ENCODE results near the gene STK32B. TPM values are rescaled to one million over a fixed set of nuclear protein-coding genes. Genes with fewer than 3 reads are reported as not detected.

Gene STK32B
- total and polyA plus RNA-seq, 2 experiments from 2014 or later = 0.71 to 2.3 TPM

DNA sequence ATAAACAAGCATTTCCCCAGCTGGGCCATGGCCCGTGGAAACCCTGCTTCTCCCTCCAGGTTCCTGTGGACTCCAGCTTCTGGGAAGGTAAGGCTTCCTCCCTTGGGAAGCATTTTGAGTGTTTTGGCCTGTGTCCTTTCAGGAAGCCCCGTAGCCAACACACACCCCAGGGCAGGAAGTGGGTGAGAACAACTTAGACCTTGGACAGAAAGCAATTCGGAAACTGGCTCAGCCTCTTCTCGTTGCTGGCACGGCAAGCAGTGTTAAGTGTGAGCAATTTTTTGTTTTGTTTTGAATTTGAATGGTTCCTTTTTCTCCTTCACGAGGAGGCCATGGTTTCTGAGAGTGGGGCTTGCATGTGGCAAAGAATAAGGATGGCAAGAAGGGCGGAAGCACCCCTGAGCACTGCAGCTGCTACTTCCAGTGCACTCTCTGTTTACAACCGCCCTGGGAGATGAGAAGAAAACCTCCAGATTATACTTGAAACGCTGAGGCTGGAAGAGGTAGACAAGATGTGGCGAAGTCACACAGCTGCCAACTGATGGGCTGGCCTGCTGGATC, 17.9 kb upstream of the STK32B start (continued):
- TF ChIP-seq, protein P1, sequence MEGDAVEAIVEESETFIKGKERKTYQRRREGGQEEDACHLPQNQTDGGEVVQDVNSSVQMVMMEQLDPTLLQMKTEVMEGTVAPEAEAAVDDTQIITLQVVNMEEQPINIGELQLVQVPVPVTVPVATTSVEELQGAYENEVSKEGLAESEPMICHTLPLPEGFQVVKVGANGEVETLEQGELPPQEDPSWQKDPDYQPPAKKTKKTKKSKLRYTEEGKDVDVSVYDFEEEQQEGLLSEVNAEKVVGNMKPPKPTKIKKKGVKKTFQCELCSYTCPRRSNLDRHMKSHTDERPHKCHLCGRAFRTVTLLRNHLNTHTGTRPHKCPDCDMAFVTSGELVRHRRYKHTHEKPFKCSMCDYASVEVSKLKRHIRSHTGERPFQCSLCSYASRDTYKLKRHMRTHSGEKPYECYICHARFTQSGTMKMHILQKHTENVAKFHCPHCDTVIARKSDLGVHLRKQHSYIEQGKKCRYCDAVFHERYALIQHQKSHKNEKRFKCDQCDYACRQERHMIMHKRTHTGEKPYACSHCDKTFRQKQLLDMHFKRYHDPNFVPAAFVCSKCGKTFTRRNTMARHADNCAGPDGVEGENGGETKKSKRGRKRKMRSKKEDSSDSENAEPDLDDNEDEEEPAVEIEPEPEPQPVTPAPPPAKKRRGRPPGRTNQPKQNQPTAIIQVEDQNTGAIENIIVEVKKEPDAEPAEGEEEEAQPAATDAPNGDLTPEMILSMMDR (conservative IDR thresholded peaks at IDR 0.05; ENCODE audit: low read depth in 2 of 2) = no peak
- TF ChIP-seq ZNF331 (CRISPR knock-in tag; IDR thresholded peaks at IDR 0.05; ENCODE audit: low read depth) (no peak), NANOG (IDR thresholded peaks at IDR 0.05; ENCODE audit: borderline replicate concordance) (no peak)

DNA sequence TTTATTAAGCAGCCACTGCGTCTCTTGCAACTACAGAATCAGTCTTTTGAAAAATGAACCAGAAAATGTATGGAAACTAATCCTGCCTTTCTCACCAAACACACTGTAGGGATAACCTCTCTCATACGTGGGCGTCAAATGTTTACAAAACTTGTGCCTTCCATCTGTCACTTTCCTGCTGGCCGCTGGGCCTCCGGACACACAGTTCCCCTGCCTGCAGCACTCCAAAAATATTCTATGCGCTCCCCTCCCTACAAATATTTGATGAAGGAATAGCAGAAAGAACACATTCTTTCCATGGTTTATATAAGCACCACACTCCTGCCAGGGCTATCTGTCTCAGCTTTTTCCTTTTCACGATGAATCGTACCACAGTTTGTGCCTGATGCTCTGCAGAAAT, 17.1 kb upstream of the STK32B start:
- no peak overlapping the region for H3K4me3 Mint-ChIP-seq
- no peaks in the 10 kb centered on the region for H3K9me3 Mint-ChIP-seq
- DNase-seq (ENCODE audit: low spot score) (no peak), ATAC-seq (no peak)
- Histone ChIP-seq H3K4me3 (no peak overlapping the region), H3K27me3 (ENCODE audit: insufficient read depth) (no peaks in the 10 kb centered on the region), H3K4me2 (no peak overlapping the region), H3K36me3 (ENCODE audit: insufficient read depth) (no peaks in the 10 kb centered on the region), H3K4me1 (ENCODE audit: insufficient read depth) (no peaks in the 10 kb centered on the region), H2AFZ (no peak overlapping the region), H3K9me2 (ENCODE audit: insufficient read depth) (no peaks in the 10 kb centered on the region), H3K79me2 (replicated peaks; ENCODE audit: insufficient read depth) (no peaks in the 10 kb centered on the region), H4K20me1 (replicated peaks; ENCODE audit: insufficient read depth) (no peaks in the 10 kb centered on the region), H3K27ac (ENCODE audit: low read depth) (no peak overlapping the region), H3F3A (replicated peaks; ENCODE audit: low read depth) (no peaks in the 10 kb centered on the region)
- no peak overlapping the region for H3K27ac Mint-ChIP-seq
- H3K27me3 Mint-ChIP-seq (ENCODE audit: insufficient read depth, low read depth, poor library complexity) = peaks cover 2% of the 10 kb centered on the region
- H3K4me1 Mint-ChIP-seq = peaks cover 4% of the 10 kb centered on the region; the same call in 1 of the 3 replicates
- H3K36me3 Mint-ChIP-seq (ENCODE audit: low read depth) = no peaks in the 10 kb centered on the region
- no peak for TF ChIP-seq EZH2 (IDR thresholded peaks at IDR 0.05; ENCODE audit: low read depth, unreplicated experiment)
- TF ChIP-seq POLR2AphosphoS5 (IDR thresholded peaks at IDR 0.05; ENCODE audit: low read depth) = no peak
- TF ChIP-seq ZNF114 (CRISPR knock-in tag; IDR thresholded peaks at IDR 0.05) = no peak
- no peak for TF ChIP-seq JUNB (IDR thresholded peaks at IDR 0.05; ENCODE audit: unreplicated experiment)
- TF ChIP-seq, protein P2, sequence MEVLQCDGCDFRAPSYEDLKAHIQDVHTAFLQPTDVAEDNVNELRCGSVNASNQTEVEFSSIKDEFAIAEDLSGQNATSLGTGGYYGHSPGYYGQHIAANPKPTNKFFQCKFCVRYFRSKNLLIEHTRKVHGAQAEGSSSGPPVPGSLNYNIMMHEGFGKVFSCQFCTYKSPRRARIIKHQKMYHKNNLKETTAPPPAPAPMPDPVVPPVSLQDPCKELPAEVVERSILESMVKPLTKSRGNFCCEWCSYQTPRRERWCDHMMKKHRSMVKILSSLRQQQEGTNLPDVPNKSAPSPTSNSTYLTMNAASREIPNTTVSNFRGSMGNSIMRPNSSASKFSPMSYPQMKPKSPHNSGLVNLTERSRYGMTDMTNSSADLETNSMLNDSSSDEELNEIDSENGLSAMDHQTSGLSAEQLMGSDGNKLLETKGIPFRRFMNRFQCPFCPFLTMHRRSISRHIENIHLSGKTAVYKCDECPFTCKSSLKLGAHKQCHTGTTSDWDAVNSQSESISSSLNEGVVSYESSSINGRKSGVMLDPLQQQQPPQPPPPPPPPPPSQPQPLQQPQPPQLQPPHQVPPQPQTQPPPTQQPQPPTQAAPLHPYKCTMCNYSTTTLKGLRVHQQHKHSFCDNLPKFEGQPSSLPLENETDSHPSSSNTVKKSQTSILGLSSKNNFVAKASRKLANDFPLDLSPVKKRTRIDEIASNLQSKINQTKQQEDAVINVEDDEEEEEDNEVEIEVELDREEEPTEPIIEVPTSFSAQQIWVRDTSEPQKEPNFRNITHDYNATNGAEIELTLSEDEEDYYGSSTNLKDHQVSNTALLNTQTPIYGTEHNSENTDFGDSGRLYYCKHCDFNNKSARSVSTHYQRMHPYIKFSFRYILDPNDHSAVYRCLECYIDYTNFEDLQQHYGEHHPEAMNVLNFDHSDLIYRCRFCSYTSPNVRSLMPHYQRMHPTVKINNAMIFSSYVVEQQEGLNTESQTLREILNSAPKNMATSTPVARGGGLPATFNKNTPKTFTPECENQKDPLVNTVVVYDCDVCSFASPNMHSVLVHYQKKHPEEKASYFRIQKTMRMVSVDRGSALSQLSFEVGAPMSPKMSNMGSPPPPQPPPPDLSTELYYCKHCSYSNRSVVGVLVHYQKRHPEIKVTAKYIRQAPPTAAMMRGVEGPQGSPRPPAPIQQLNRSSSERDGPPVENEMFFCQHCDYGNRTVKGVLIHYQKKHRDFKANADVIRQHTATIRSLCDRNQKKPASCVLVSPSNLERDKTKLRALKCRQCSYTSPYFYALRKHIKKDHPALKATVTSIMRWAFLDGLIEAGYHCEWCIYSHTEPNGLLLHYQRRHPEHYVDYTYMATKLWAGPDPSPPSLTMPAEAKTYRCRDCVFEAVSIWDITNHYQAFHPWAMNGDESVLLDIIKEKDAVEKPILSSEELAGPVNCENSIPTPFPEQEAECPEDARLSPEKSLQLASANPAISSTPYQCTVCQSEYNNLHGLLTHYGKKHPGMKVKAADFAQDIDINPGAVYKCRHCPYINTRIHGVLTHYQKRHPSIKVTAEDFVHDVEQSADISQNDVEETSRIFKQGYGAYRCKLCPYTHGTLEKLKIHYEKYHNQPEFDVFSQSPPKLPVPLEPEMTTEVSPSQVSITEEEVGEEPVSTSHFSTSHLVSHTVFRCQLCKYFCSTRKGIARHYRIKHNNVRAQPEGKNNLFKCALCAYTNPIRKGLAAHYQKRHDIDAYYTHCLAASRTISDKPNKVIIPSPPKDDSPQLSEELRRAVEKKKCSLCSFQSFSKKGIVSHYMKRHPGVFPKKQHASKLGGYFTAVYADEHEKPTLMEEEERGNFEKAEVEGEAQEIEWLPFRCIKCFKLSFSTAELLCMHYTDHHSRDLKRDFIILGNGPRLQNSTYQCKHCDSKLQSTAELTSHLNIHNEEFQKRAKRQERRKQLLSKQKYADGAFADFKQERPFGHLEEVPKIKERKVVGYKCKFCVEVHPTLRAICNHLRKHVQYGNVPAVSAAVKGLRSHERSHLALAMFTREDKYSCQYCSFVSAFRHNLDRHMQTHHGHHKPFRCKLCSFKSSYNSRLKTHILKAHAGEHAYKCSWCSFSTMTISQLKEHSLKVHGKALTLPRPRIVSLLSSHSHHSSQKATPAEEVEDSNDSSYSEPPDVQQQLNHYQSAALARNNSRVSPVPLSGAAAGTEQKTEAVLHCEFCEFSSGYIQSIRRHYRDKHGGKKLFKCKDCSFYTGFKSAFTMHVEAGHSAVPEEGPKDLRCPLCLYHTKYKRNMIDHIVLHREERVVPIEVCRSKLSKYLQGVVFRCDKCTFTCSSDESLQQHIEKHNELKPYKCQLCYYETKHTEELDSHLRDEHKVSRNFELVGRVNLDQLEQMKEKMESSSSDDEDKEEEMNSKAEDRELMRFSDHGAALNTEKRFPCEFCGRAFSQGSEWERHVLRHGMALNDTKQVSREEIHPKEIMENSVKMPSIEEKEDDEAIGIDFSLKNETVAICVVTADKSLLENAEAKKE (CRISPR knock-in tag; IDR thresholded peaks at IDR 0.05) = no peak
- TF ChIP-seq, protein P1 (conservative IDR thresholded peaks at IDR 0.05; ENCODE audit: low read depth in 2 of 2) = no peak
- TF ChIP-seq NANOG (IDR thresholded peaks at IDR 0.05; ENCODE audit: borderline replicate concordance) = no peak
